HG03457 (cell line): ENCODE data around the gene PKP1.

ENCODE experiments used
- ATAC-seq: cut with Tn5 transposase; IDR thresholded peaks from one replicate; pipeline ENCODE4 v1.9.1; 2021; ENCODE audit warnings: moderate number of reproducible peaks; ENCODE audit not compliant: unreplicated experiment

The PKP1 gene

GRCh38 chr1:201348211-201348566, 64.9 kb downstream of the PKP1 start:
- ATAC-seq = no peak

- ATAC-seq = no peak
Measured at GRCh38 chr1:201349092-201349491, 65.8 kb downstream of the PKP1 start.

- no peak for ATAC-seq
Measured at GRCh38 chr1:201350361-201350725, 67.0 kb downstream of the PKP1 start.

- no peak for ATAC-seq
Measured at GRCh38 chr1:201350884-201351283, 67.6 kb downstream of the PKP1 start.

- no peak for ATAC-seq
Measured at GRCh38 chr1:201351617-201352016, 68.3 kb downstream of the PKP1 start.

- no peak for ATAC-seq
Measured at GRCh38 chr1:201353186-201353940, 70.1 kb downstream of the PKP1 start.

- ATAC-seq = no peak
Measured at GRCh38 chr1:201354151-201354900, 71.0 kb downstream of the PKP1 start.

GRCh38 chr1:201354901-201355295, 71.6 kb downstream of the PKP1 start:
- ATAC-seq = no peak

- ATAC-seq = no peak
Measured at GRCh38 chr1:201355471-201355870, 72.2 kb downstream of the PKP1 start.

GRCh38 chr1:201356236-201356635, 72.9 kb downstream of the PKP1 start:
- ATAC-seq = no peak

- ATAC-seq = no peak
Measured at GRCh38 chr1:201356701-201357100, 73.4 kb downstream of the PKP1 start.

- ATAC-seq = no peak
Measured at GRCh38 chr1:201357211-201357610, 73.9 kb downstream of the PKP1 start.

- ATAC-seq = no peak
Measured at GRCh38 chr1:201357636-201358348, 74.5 kb downstream of the PKP1 start.

GRCh38 chr1:201358596-201358995, 75.3 kb downstream of the PKP1 start:
- no peak for ATAC-seq

GRCh38 chr1:201359031-201359872, 75.9 kb downstream of the PKP1 start:
- no peak for ATAC-seq

GRCh38 chr1:201359873-201360210, 76.5 kb downstream of the PKP1 start:
- no peak for ATAC-seq

GRCh38 chr1:201360486-201360885, 77.2 kb downstream of the PKP1 start:
- ATAC-seq = no peak

- ATAC-seq = no peak
Measured at GRCh38 chr1:201360901-201361651, 77.8 kb downstream of the PKP1 start.

- ATAC-seq = no peak
Measured at GRCh38 chr1:201361652-201362504, 78.6 kb downstream of the PKP1 start.
